Measurements from ENCODE around the gene MTG1.
"Not testable (repeated sequence)": the region's sequence is repeated elsewhere in the genome, so short reads cannot be mapped to it uniquely, and the experiment has no call there.

The MTG1 gene

DNA sequence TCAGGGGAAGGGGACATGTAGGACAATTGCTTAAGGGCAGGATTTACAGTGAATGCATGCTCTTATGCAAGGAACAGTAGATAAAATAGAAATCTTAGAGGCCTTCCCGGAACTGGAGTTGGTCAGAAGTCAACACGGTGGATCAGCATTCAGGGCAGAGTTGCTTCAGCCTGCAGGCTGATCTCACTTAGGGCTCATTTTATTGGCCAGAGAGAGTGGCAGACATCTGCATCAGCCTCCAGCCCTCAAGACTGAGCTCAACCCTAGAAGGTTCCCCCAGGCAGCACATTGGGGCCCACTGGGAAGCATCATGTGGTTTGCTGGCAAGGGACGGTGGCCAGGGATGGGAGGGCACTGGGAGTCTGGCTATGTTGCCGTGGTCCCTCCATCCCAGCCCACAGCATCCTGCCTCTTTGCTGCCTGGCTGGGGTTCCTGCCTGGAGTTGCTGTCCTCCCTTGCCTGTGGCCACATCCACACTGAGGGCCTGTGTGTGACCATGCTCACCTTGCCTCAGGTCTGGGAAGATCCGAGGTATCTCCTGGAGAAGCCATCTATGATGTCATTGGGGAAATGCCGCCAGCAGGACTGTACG lies 72.8 kb downstream of the MTG1 start:
- no peak overlapping the region for H3K27ac ChIP-seq
- POLR2A ChIA-PET (ENCODE audit: low non-redundant PET): no interaction called here
- CTCF ChIA-PET: interaction anchor here (0.6 kb wide), 1 partner anchor 18 kb away, joined by 4 read pairs; no protein-coding TSS in a partner anchor
- no peak for TF ChIP-seq CTCF (conservative IDR thresholded peaks at IDR 0.05; ENCODE audit: low read depth)
- DNase-seq (ENCODE audit: low spot score): no peak

GRCh38 chr10:133467286-133467911 lies 73.4 kb downstream of the MTG1 start:
- ChIA-PET CTCF (no interaction called here), POLR2A (ENCODE audit: low non-redundant PET) (no interaction called here)
- DNase-seq (ENCODE audit: low spot score): no peak
- TF ChIP-seq CTCF (conservative IDR thresholded peaks at IDR 0.05; ENCODE audit: low read depth): no peak
- H3K27ac ChIP-seq: no peak overlapping the region

DNA sequence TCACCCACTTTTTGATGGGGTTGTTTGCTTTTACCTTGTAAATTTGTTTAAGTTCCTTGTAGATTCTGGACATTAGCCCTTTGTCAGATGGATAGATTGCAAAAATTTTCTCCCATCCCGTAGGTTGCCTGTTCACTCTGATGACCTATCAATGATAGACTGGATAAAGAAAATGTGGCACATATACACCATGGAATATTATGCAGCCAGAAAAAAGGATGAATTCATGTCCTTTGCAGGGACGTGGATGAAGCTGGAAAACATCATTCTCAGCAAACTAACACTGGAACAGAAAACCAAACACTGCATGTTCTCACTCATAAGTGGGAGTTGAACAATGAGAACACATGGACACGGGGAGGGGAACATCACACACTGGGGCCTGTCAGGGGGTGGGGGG lies 75.2 kb downstream of the MTG1 start:
- H3K27ac ChIP-seq; DNase-seq (ENCODE audit: low spot score); POLR2A ChIA-PET (ENCODE audit: low non-redundant PET); CTCF ChIA-PET: not testable (repeated sequence)

DNA sequence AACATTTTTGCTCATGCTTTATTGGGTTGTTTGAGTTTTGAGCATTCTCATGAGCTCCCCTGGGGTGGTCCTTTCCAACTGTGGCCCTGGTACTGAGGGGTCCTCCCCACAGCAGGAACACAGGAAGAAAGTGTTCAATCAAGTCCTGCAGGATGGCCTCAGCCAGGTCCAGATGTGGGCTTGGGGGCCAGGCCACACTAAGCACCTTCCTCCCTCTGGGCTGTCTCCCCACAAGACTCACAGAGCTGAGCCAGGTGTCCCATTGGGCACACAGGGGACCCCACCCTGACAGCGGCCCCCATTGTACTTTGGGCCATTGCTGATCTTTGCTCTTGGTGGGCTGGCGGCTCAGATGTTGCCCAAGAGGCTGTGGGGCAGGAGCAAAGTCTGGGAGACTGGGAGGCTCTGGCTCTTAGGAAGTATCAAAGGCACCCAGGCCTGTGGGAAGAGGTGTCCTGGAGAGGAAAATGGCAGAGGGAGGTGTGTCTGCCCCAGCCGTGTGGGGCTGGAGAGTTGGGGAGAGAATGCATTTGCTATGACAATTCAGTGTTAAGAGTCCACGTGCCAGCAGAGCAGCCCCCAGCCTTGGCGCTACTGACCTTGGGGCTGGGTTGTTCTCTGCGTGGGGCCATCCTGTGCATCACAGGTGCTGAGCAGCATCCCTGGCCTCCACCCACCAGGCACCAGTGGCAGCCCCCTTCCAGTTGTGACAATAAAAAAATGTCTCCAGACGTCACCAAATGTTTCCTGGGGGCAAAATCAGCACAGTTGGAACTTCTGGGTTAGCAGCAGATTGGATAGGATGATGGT lies 77.5 kb downstream of the MTG1 start:
- no peak for TF ChIP-seq CTCF (conservative IDR thresholded peaks at IDR 0.05; ENCODE audit: low read depth)
- ChIA-PET POLR2A (ENCODE audit: low non-redundant PET) (no interaction called here), CTCF (interaction anchor here (0.6 to 0.7 kb wide), 2 partner anchors 93 to 258 kb away, joined by 3 to 4 read pairs; no protein-coding TSS in a partner anchor)
- no peak overlapping the region for H3K27ac ChIP-seq
- DNase-seq (ENCODE audit: low spot score): no peak

All from RWPE1 (cell line).